IMR-90 (cell line): ENCODE measurements around the gene FAM241A. TPM values are rescaled to one million over a fixed set of nuclear protein-coding genes. Genes with fewer than 3 reads are reported as not detected.

Experiments used
- ATAC-seq: fragments of 200-7000 bp; cut with Tn5 transposase; 2 replicates; pipeline ENCODE4 v1.9.1; 2020; ENCODE audit warnings: low read depth, mild to moderate bottlenecking, moderate library complexity
- BruUV-seq: library from RNA; stranded (reverse); fragments of 400-500 nt; replicated peaks from 2 replicates; lab custom pipeline; 2021; lab: Mats Ljungman, UMichigan
- CTCF ChIA-PET: fragments of 300-600 bp; formaldehyde crosslinking; extraction: SDS; loops from one replicate; lab custom pipeline; 2021; ENCODE audit warnings: antibody characterized with exemption; lab: Yijun Ruan, JAX
- POLR2A ChIA-PET: fragments of 300-600 bp; sonication (Branson Sonifier 250); formaldehyde crosslinking; loops from one replicate; lab custom pipeline; 2022; ENCODE audit warnings: antibody characterized with exemption; ENCODE audit not compliant: unreplicated experiment; lab: Charles Lee
- DNase-seq: peaks from one replicate; pipeline ENCODE4 v3.0.0; 2013
- H2AFZ ChIP-seq: replicated peaks from 2 replicates; pipeline ENCODE3; 2013; ENCODE audit warnings: low read length, mild to moderate bottlenecking; ENCODE audit not compliant: poor library complexity
- H2AK5ac ChIP-seq: 2 replicates; pipeline ENCODE4 v1.6.1; 2013; ENCODE audit warnings: low read depth, low read length, inconsistent platforms
- H2AK9ac ChIP-seq: replicated peaks from 2 replicates; pipeline ENCODE3; 2013; ENCODE audit warnings: mild to moderate bottlenecking, low read depth, low read length, moderate library complexity; ENCODE audit not compliant: poor library complexity
- H2BK120ac ChIP-seq: 2 replicates; pipeline ENCODE4 v1.6.1; 2013; ENCODE audit warnings: low read depth, low read length, inconsistent platforms
- H2BK15ac ChIP-seq: 3 replicates; pipeline ENCODE4 v1.6.1; 2013; ENCODE audit warnings: low read depth, low read length, inconsistent platforms
- H2BK20ac ChIP-seq: 2 replicates; pipeline ENCODE4 v1.6.1; 2013; ENCODE audit warnings: low read depth, mild to moderate bottlenecking, inconsistent platforms, low read length, moderate library complexity
- H2BK5ac ChIP-seq: 2 replicates; pipeline ENCODE4 v1.6.1; 2013; ENCODE audit warnings: mild to moderate bottlenecking, low read depth, low read length, inconsistent platforms; ENCODE audit not compliant: poor library complexity, severe bottlenecking
- H3K14ac ChIP-seq: replicated peaks from 2 replicates; pipeline ENCODE4 v1.6.1; 2013; ENCODE audit warnings: low read depth, low read length, inconsistent platforms
- H3K18ac ChIP-seq: 2 replicates; pipeline ENCODE4 v1.6.1; 2013; ENCODE audit warnings: low read depth, low read length, control low read depth
- H3K23ac ChIP-seq: 2 replicates; pipeline ENCODE4 v1.6.1; 2013; ENCODE audit warnings: low read depth, low read length, inconsistent platforms
- H3K27ac ChIP-seq: 2 replicates; pipeline ENCODE4 v1.5.1; 2013; ENCODE audit warnings: mild to moderate bottlenecking, control low read depth, low read length; ENCODE audit not compliant: insufficient read depth
- H3K27me3 ChIP-seq: 2 replicates; pipeline ENCODE4 v1.6.1; 2013; ENCODE audit warnings: low read length; ENCODE audit not compliant: control insufficient read depth, insufficient read depth
- H3K36me3 ChIP-seq: 2 replicates; pipeline ENCODE4 v1.6.1; 2013; ENCODE audit warnings: low read length, mixed read lengths; ENCODE audit not compliant: control insufficient read depth, insufficient read depth
- H3K4ac ChIP-seq: 2 replicates; pipeline ENCODE4 v1.6.1; 2013; ENCODE audit warnings: low read depth, low read length, inconsistent platforms
- H3K4me1 ChIP-seq: 2 replicates; pipeline ENCODE4 v1.6.1; 2013; ENCODE audit warnings: low read length, mixed read lengths; ENCODE audit not compliant: control insufficient read depth, insufficient read depth
- H3K4me2 ChIP-seq: 2 replicates; pipeline ENCODE4 v1.6.1; 2013; ENCODE audit warnings: low read depth, mild to moderate bottlenecking, control low read depth, low read length, moderate library complexity
- H3K4me3 ChIP-seq: 2 replicates; pipeline ENCODE4 v1.5.1; 2013; ENCODE audit warnings: low read depth, mild to moderate bottlenecking, control low read depth, low read length, moderate library complexity; ENCODE audit not compliant: insufficient read depth
- H3K56ac ChIP-seq: 2 replicates; pipeline ENCODE4 v1.6.1; 2013; ENCODE audit warnings: low read length, inconsistent platforms; ENCODE audit not compliant: insufficient read depth; ENCODE audit errors: extremely low read depth
- H3K79me1 ChIP-seq, 2 experiments: 2 replicates each; pipeline ENCODE4 v1.6.1; 2013; ENCODE audit warnings: low read length in 2 of 2, inconsistent platforms in 1 of 2, low read depth in 1 of 2
- H3K9ac ChIP-seq: 2 replicates; pipeline ENCODE4 v1.6.1; 2013; ENCODE audit warnings: low read depth, low read length, control low read depth
- H3K9me1 ChIP-seq: 2 replicates; pipeline ENCODE4 v1.6.1; 2013; ENCODE audit warnings: low read length, inconsistent platforms; ENCODE audit not compliant: insufficient read depth
- H3K9me3 ChIP-seq: 2 replicates; pipeline ENCODE4 v1.6.1; 2013; ENCODE audit warnings: low read length; ENCODE audit not compliant: control insufficient read depth, insufficient read depth
- H4K20me1 ChIP-seq: 2 replicates; pipeline ENCODE4 v1.6.1; 2013; ENCODE audit warnings: low read length, inconsistent platforms; ENCODE audit not compliant: insufficient read depth
- H4K5ac ChIP-seq: 2 replicates; pipeline ENCODE4 v1.6.1; 2013; ENCODE audit warnings: mild to moderate bottlenecking, low read depth, low read length, control low read depth
- H4K8ac ChIP-seq, 2 experiments: 2 replicates each; pipeline ENCODE4 v1.6.1; 2013; ENCODE audit warnings: low read depth in 2 of 2, low read length in 2 of 2, control low read depth in 1 of 2, inconsistent platforms in 1 of 2
- H4K91ac ChIP-seq: 2 replicates; pipeline ENCODE4 v1.6.1; 2013; ENCODE audit warnings: low read depth, low read length, inconsistent platforms; ENCODE audit not compliant: insufficient read depth
- CEBPB ChIP-seq: IDR thresholded peaks from 2 replicates; pipeline ENCODE4 v1.6.1; 2012; ENCODE audit warnings: low read depth, low read length, improper control_type of control experiment
- FOS ChIP-seq: fragments of 150-350 bp; IDR thresholded peaks from 2 replicates; pipeline ENCODE4 v1.6.1; 2016; ENCODE audit warnings: low read depth, low read length
- MAFK ChIP-seq: IDR thresholded peaks from 2 replicates; pipeline ENCODE4 v1.6.1; 2012; ENCODE audit warnings: low read depth, low read length, improper control_type of control experiment
- POLR2A ChIP-seq: IDR thresholded peaks from 2 replicates; pipeline ENCODE4 v1.6.1; 2012; ENCODE audit warnings: mild to moderate bottlenecking, low read depth, low read length
- WGBS, 2 experiments: methylation state at CpG; one replicate each; pipeline versions ENCODE4 v1.1.5 to v1.1.7; 2013; ENCODE audit warnings: missing lambda C conversion rate in 2 of 2; ENCODE audit not compliant: insufficient read length in 1 of 2; ENCODE audit errors: extremely low coverage in 2 of 2; 5-methylcytosine and 5-hydroxymethylcytosine counted together
- dilution Hi-C: fragments of 300-500 bp; cut with HindIII; formaldehyde crosslinking; loops from one replicate; pipeline ENCODE4 v1.14.3; 2018; ENCODE audit warnings: low sequenced_read_pairs; ENCODE audit not compliant: unreplicated experiment
- in situ Hi-C: fragments of 300-500 bp; cut with MboI; formaldehyde crosslinking; loops from 3 replicates; pipeline ENCODE4 v1.14.3; 2019; ENCODE audit warnings: low sequenced_read_pairs, inconsistent platforms, mixed read lengths
- intact Hi-C: fragments of 100-400 bp; cut with micrococcal nuclease; formaldehyde crosslinking; loops from 2 replicates; pipeline ENCODE4 v1.10.0; 2022
- polyA plus RNA-seq, 3 experiments: library from polyadenylated mRNA; depleted of rRNA; stranded (reverse); fragments of >200 nt; gene quantifications; 2 replicates each; pipeline ENCODE4 v1.2.3, GENCODE V29; 2012; ENCODE audit warnings: low replicate concordance in 1 of 3
- total RNA-seq: library from RNA; depleted of rRNA; stranded (reverse); fragments of >200 nt; gene quantifications from 2 replicates; pipeline ENCODE4 v1.2.3, GENCODE V29; 2012

FAM241A gene
- total and polyA plus RNA-seq, 2 of the 4 experiments (the other 2 are of a cell fraction), result under 0.01 to 0.24 TPM

GRCh38 chr4:112105201-112105969 is 39.9 kb upstream of the FAM241A start:
- no peaks in the 10 kb centered on the region for H4K20me1 ChIP-seq
- no peaks in the 10 kb centered on the region for H3K36me3 ChIP-seq
- DNase-seq (no peak), ATAC-seq (no peak)
- BruUV-seq, result no TSS peak
- no peak overlapping the region for H2BK15ac ChIP-seq
- no peak overlapping the region for H3K23ac ChIP-seq
- H3K4ac ChIP-seq, result no peak overlapping the region
- H3K4me1 ChIP-seq, result no peaks in the 10 kb centered on the region
- POLR2A ChIA-PET, result no interaction called here
- no peaks in the 10 kb centered on the region for H3K27me3 ChIP-seq
- no peak overlapping the region for H3K27ac ChIP-seq
- no peaks in the 10 kb centered on the region for H3K9me3 ChIP-seq
- no peak overlapping the region for H4K5ac ChIP-seq
- no peak overlapping the region for H4K8ac ChIP-seq
- no peak overlapping the region for H3K9ac ChIP-seq
- H3K14ac ChIP-seq, result no peak overlapping the region
- H2AK5ac ChIP-seq, result no peak overlapping the region
- CTCF ChIA-PET, result no interaction called here
- H2AK9ac ChIP-seq, result no peak overlapping the region
- intact Hi-C loops (no loop called here), dilution Hi-C loops (no loop called here), in situ Hi-C loops (no loop called here)
- H2BK120ac ChIP-seq, result no peak overlapping the region
- no peak overlapping the region for H2BK5ac ChIP-seq
- no peak overlapping the region for H2BK20ac ChIP-seq
- H3K18ac ChIP-seq, result no peak overlapping the region
- H3K79me1 ChIP-seq, result no peaks in the 10 kb centered on the region
- H2AFZ ChIP-seq, result no peak overlapping the region
- no peak overlapping the region for H4K91ac ChIP-seq
- no peak overlapping the region for H3K4me2 ChIP-seq
- H3K4me3 ChIP-seq, result no peak overlapping the region
- no CpG with 5 or more reads among the region's 2 CpGs for WGBS, 2 experiments
- TF ChIP-seq CEBPB (no peak), POLR2A (no peak), MAFK (no peak), FOS (no peak)
- H3K56ac ChIP-seq, result no peak overlapping the region
- no peaks in the 10 kb centered on the region; the same call in 1 of the 2 replicates for H3K9me1 ChIP-seq
